ENCODE measurements around the gene CELF1.
"Not testable (repeated sequence)": the region's sequence is repeated elsewhere in the genome, so short reads cannot be mapped to it uniquely, and the experiment has no call there.

The CELF1 gene

DNA sequence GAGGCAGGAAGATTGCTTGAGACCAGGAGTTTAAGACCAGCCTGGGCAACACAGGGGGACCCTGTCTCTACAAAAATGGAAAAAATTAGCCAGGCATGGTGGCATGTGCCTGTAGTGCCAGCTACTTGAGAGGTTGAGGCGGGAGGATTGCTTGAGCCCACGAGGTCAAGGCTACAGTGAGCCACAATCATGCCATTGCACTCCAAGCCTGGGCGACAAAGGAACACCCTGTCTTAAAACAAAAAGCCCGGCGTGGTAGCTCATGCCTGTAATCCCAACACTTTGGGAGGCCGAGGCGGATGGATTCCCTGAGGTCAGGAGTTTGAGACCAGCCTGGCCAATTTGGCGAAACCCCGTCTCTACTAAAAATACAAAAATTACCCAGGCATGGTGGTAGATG lies 22.2 kb downstream of the CELF1 start:
- not testable (repeated sequence) for H3K9me3 ChIP-seq (ENCODE audit: control insufficient read depth in 5 of 5, low read length in 5 of 5); H3K9ac ChIP-seq (ENCODE audit: low read length in 5 of 5); H3K4me3 ChIP-seq (ENCODE audit: low read depth in 1 of 5, low read length in 5 of 5); H3K27me3 ChIP-seq (ENCODE audit: control insufficient read depth in 5 of 5, insufficient read depth in 4 of 5, low read length in 5 of 5); H3K36me3 ChIP-seq (ENCODE audit: control insufficient read depth in 5 of 5, insufficient read depth in 5 of 5, low read length in 5 of 5)
- peaks cover 4 to 35% (median 25%) of the 10 kb centered on the region in 5 donors for H3K4me1 ChIP-seq (ENCODE audit: control insufficient read depth in 5 of 5, insufficient read depth in 5 of 5, low read length in 5 of 5)
- peak overlapping the region; percentile 85 for H3K27ac ChIP-seq (ENCODE audit: low read depth, low read length)

DNA sequence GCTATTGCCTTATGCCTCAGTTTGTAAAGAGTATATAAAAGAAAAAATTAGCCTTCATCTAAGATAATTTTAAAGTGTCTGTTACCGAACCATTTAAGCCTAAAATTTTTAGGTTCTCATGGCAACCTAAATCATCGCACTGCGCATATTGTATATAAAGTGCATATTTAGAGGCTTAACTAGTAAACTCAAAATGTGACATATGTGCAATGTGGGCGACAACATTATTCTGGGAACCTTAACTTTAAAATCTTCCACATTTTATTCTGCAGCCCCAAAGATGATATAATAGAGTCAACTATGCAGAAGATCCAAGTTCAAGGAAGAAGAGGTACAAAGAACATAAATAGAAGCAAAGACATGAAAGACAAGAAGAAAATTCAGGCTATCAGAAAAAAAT lies 23.0 kb downstream of the CELF1 start:
- Histone ChIP-seq H3K36me3 (ENCODE audit: control insufficient read depth in 5 of 5, insufficient read depth in 5 of 5, low read length in 5 of 5) (peaks cover 0 to 2% (median 0%) of the 10 kb centered on the region in 5 donors), H3K9ac (ENCODE audit: low read length in 5 of 5) (peak overlapping the region in 1 of 5 donors; percentile 16), H3K4me3 (ENCODE audit: low read depth in 1 of 5, low read length in 5 of 5) (no peak overlapping the region), H3K27ac (ENCODE audit: low read depth, low read length) (no peak overlapping the region), H3K4me1 (ENCODE audit: control insufficient read depth in 5 of 5, insufficient read depth in 5 of 5, low read length in 5 of 5) (peaks cover 4 to 33% (median 31%) of the 10 kb centered on the region in 5 donors), H3K9me3 (ENCODE audit: control insufficient read depth in 5 of 5, low read length in 5 of 5) (no peaks in the 10 kb centered on the region), H3K27me3 (ENCODE audit: control insufficient read depth in 5 of 5, insufficient read depth in 4 of 5, low read length in 5 of 5) (no peaks in the 10 kb centered on the region)

DNA sequence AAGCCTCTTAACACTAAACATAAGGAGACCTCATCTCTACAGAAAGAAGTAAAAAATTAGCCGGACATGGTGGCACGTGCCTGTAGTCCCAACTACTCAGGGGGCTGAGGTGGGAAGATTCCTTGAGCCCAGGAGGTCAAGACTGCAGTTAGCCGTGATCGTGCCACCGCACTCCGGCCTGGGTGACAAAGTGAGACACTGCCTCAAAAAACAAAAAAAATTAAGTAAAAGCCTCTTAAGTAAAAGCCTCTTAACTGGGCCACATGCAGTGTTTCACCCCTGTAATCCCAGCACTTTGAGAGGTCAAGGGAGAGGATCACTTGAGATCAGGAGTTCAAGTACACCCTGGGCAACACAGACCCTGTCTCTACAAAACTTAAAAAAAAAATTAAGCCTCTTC lies 25.7 kb downstream of the CELF1 start:
- Histone ChIP-seq H3K36me3 (ENCODE audit: control insufficient read depth in 5 of 5, insufficient read depth in 5 of 5, low read length in 5 of 5) (peaks cover 0 to 2% (median 0%) of the 10 kb centered on the region in 5 donors), H3K9ac (ENCODE audit: low read length in 5 of 5) (no peak overlapping the region), H3K4me3 (ENCODE audit: low read depth in 1 of 5, low read length in 5 of 5) (no peak overlapping the region), H3K4me1 (ENCODE audit: control insufficient read depth in 5 of 5, insufficient read depth in 5 of 5, low read length in 5 of 5) (peaks cover 5 to 40% (median 28%) of the 10 kb centered on the region in 5 donors), H3K27ac (ENCODE audit: low read depth, low read length) (peak overlapping the region; percentile 5), H3K27me3 (ENCODE audit: control insufficient read depth in 5 of 5, insufficient read depth in 4 of 5, low read length in 5 of 5) (no peaks in the 10 kb centered on the region), H3K9me3 (ENCODE audit: control insufficient read depth in 5 of 5, low read length in 5 of 5) (no peaks in the 10 kb centered on the region)

DNA sequence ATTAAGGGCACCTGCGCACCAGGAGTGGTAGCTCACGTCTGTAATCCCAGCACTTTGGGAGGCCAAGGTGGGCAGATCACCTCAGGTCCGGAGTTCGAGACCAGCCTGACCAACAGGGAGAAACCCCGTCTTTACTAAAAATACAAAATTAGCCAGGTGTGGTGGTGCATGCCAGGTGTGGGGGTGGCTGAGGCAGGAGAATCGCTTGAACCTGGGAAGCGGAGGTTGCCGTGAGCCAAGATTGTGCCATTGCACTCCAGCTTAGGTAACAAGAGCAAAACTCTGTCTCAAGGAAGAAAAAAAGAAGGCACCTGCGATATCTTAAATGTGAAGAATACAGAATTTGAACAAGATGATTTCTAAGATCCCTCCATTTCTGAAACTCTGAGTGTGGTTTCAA lies 26.9 kb downstream of the CELF1 start:
- not testable (repeated sequence) for H3K27me3 ChIP-seq (ENCODE audit: control insufficient read depth in 5 of 5, insufficient read depth in 4 of 5, low read length in 5 of 5); H3K9me3 ChIP-seq (ENCODE audit: control insufficient read depth in 5 of 5, low read length in 5 of 5); H3K4me3 ChIP-seq (ENCODE audit: low read depth in 1 of 5, low read length in 5 of 5); H3K36me3 ChIP-seq (ENCODE audit: control insufficient read depth in 5 of 5, insufficient read depth in 5 of 5, low read length in 5 of 5)
- Histone ChIP-seq H3K9ac (ENCODE audit: low read length in 5 of 5) (peak overlapping the region in 1 of 5 donors; percentile 8), H3K4me1 (ENCODE audit: control insufficient read depth in 5 of 5, insufficient read depth in 5 of 5, low read length in 5 of 5) (peaks cover 5 to 43% (median 29%) of the 10 kb centered on the region in 5 donors), H3K27ac (ENCODE audit: low read depth, low read length) (peak overlapping the region; percentile 86)

DNA sequence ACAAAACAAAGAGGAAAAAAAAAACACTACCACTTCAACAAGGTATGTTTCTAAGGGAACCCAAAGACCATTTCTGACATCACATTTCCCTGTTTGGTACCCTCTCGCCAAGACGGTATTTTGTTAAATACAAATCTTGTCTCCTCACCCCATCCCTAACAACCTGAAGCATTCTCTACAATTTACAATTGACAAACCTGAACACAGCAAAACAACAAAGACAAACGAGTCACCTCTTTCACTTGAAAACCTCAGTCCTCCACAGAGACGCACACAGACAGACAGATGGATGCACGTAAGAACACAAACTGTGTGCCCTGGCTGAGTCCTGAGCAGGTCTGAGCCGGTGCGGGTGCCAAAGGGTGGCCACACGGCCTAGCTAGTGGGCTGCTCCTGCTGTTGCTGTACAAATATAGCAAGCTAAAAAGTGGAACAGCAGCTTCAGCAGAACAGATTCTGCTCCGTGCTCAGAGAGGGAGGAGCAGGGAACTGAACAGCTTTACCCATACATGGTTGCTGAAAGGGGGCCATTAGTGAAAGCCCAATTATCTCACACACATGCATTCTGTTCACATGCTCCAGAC lies 28.5 kb downstream of the CELF1 start:
- Histone ChIP-seq H3K4me3 (ENCODE audit: low read depth in 1 of 5, low read length in 5 of 5) (peak overlapping the region in 1 of 5 donors; percentile 28), H3K4me1 (ENCODE audit: control insufficient read depth in 5 of 5, insufficient read depth in 5 of 5, low read length in 5 of 5) (peaks cover 5 to 46% (median 31%) of the 10 kb centered on the region in 5 donors), H3K27ac (ENCODE audit: low read depth, low read length) (peak overlapping the region; percentile 86), H3K9me3 (ENCODE audit: control insufficient read depth in 5 of 5, low read length in 5 of 5) (no peaks in the 10 kb centered on the region), H3K27me3 (ENCODE audit: control insufficient read depth in 5 of 5, insufficient read depth in 4 of 5, low read length in 5 of 5) (no peaks in the 10 kb centered on the region), H3K9ac (ENCODE audit: low read length in 5 of 5) (peak overlapping the region in 4 of 5 donors; percentile 51 to 62 (median 56)), H3K36me3 (ENCODE audit: control insufficient read depth in 5 of 5, insufficient read depth in 5 of 5, low read length in 5 of 5) (no peaks in the 10 kb centered on the region)

DNA sequence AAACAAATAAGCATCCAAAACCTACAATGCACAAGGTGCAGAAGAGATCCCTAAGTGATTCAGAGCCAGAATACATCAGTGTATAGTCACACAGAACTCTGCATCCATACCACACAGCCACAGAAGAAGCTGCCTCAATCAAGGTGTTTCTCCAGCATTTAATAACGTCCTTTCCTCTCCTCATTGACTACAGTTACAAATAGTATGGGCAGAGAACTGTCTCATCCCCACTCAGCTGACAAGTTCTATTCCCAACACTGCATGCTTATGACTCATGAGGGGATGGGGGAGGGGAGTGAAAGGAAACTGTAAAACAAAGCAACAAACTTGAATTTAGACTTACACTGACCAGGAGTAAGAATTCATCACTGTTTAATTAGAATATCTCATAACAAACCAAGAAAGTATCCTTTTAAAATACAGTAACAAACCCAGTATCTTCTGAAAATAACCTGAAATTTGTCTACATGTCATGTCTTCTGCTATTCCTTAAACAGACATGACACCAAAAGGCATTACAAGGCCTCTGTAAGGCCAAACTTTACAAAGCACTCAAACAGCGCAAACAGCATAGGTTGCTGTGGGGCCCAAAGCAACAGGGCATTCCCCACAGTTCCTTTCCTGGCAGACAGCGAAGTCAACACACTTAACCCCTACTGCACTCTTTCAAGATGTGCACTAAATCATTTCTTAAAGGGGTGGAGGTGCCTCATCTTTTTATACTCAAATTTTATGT lies 29.3 kb downstream of the CELF1 start:
- Histone ChIP-seq H3K27ac (ENCODE audit: low read depth, low read length) (peak overlapping the region; percentile 86), H3K4me3 (ENCODE audit: low read depth in 1 of 5, low read length in 5 of 5) (no peak overlapping the region), H3K36me3 (ENCODE audit: control insufficient read depth in 5 of 5, insufficient read depth in 5 of 5, low read length in 5 of 5) (no peaks in the 10 kb centered on the region), H3K27me3 (ENCODE audit: control insufficient read depth in 5 of 5, insufficient read depth in 4 of 5, low read length in 5 of 5) (no peaks in the 10 kb centered on the region), H3K4me1 (ENCODE audit: control insufficient read depth in 5 of 5, insufficient read depth in 5 of 5, low read length in 5 of 5) (peaks cover 5 to 47% (median 35%) of the 10 kb centered on the region in 5 donors), H3K9ac (ENCODE audit: low read length in 5 of 5) (peak overlapping the region in 4 of 5 donors; percentile 51 to 62 (median 58)), H3K9me3 (ENCODE audit: control insufficient read depth in 5 of 5, low read length in 5 of 5) (no peaks in the 10 kb centered on the region)

DNA sequence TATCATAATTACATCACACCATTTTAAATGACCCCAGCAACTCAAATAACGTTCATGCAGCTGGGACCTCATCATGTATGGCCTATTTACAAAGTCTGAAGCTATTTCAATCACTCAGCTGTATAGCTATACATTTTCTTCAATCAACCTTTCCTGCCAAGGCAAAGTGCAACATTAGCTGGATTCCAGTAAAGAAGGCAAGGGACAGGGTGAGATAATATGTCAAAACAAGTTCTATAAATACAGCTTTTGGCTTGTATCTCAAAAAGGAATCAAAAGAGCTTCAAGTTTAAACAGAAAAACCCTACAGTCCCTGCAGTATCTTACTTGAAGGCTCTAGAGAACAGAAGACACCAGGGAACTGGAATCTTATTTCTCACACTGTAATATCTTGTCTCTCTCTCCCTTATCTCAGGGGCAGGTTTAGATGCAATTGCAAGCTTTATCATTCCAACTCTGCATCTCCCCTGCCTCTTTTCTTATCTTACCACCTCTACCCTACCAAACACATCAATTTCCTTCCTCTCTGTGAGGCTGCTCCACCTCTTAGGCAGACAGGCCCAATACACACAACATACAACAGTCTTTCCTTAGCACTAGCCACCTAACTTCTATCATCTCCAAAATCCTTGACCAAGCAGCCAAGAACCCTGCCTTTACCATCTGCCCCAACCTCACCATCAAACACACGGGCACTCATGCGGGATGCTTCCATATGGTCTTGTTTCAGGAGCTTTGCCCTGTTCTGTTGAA lies 34.5 kb downstream of the CELF1 start:
- H3K9me3 ChIP-seq (ENCODE audit: control insufficient read depth in 5 of 5, low read length in 5 of 5), result no peaks in the 10 kb centered on the region
- no peak overlapping the region for H3K4me3 ChIP-seq (ENCODE audit: low read depth in 1 of 5, low read length in 5 of 5)
- H3K9ac ChIP-seq (ENCODE audit: low read length in 5 of 5), result peak overlapping the region in 1 of 5 donors; percentile 7
- H3K4me1 ChIP-seq (ENCODE audit: control insufficient read depth in 5 of 5, insufficient read depth in 5 of 5, low read length in 5 of 5), result peaks cover 4 to 69% (median 66%) of the 10 kb centered on the region in 5 donors
- no peaks in the 10 kb centered on the region for H3K27me3 ChIP-seq (ENCODE audit: control insufficient read depth in 5 of 5, insufficient read depth in 4 of 5, low read length in 5 of 5)
- no peak overlapping the region for H3K27ac ChIP-seq (ENCODE audit: low read depth, low read length)
- no peaks in the 10 kb centered on the region for H3K36me3 ChIP-seq (ENCODE audit: control insufficient read depth in 5 of 5, insufficient read depth in 5 of 5, low read length in 5 of 5)

DNA sequence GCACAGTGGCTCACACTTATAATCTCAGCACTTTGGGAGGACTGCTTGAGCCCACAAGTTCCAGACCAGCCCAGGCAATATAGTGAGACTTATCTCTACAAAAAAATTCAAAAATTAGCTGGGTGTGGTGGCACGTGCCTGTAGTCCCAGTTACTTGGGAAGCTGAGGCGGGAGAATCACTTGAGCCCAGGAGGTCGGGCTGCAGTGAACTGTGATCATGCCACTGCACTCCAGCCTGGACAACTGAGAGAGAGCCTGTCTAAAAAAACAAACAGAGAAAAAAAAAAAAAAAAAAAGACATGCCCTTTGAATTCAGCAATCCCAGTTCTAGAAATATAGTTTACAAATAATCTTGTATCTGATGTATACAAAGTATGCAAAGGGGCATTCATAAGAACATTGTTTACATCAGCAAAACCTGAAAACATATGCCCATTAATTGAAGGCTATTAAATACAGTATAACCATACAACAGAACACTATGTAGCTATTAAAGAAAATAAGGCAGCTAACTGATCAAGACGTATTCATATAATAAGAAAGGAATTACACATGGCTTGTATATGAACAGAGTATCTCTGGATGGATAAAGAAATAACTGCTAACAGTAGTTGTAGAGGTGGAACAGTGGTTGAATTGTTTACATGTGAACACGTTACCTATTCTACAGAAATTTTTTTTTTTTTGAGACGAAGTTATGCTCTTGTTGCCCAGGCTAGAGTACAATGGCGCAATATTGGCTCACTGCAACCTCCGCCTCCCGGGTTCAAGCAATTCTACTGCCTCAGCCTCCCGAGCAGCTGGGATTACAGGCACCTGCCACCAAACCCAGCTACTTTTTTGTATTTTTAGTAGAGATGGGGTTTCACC lies 35.7 kb downstream of the CELF1 start:
- peaks cover 4 to 67% (median 61%) of the 10 kb centered on the region in 5 donors for H3K4me1 ChIP-seq (ENCODE audit: control insufficient read depth in 5 of 5, insufficient read depth in 5 of 5, low read length in 5 of 5)
- peak overlapping the region in 1 of 5 donors; percentile 30 for H3K9ac ChIP-seq (ENCODE audit: low read length in 5 of 5)
- H3K27me3 ChIP-seq (ENCODE audit: control insufficient read depth in 5 of 5, insufficient read depth in 4 of 5, low read length in 5 of 5), result no peaks in the 10 kb centered on the region
- no peaks in the 10 kb centered on the region for H3K36me3 ChIP-seq (ENCODE audit: control insufficient read depth in 5 of 5, insufficient read depth in 5 of 5, low read length in 5 of 5)
- H3K27ac ChIP-seq (ENCODE audit: low read depth, low read length), result no peak overlapping the region
- no peak overlapping the region for H3K4me3 ChIP-seq (ENCODE audit: low read depth in 1 of 5, low read length in 5 of 5)
- no peaks in the 10 kb centered on the region for H3K9me3 ChIP-seq (ENCODE audit: control insufficient read depth in 5 of 5, low read length in 5 of 5)

DNA sequence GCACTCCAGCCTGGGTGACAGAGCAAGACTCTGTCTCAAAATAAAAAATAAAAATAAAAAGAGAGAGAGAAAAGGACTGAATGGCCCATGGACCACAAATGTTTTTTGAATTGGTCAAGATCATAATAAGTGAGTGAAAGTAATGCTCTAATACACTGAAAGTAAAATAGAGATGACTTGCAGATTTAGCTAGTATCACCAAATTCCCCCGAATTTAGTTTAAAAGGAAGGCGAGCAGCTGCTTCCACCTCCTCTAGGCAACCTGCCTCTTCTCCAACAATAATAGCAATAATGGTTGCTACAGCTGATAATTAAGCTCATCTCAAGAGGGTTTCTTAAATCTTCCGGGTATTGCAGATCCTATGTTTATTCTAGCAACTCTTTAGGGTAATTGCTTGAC lies 36.8 kb downstream of the CELF1 start:
- H3K4me1 ChIP-seq (ENCODE audit: control insufficient read depth in 5 of 5, insufficient read depth in 5 of 5, low read length in 5 of 5), result peaks cover 6 to 73% (median 64%) of the 10 kb centered on the region in 5 donors

More for the DNA sequence above, 36.8 kb downstream of the CELF1 start:
- no peak overlapping the region for H3K9ac ChIP-seq (ENCODE audit: low read length in 5 of 5)
- H3K27ac ChIP-seq (ENCODE audit: low read depth, low read length), result peak overlapping the region; percentile 70
- no peaks in the 10 kb centered on the region for H3K27me3 ChIP-seq (ENCODE audit: control insufficient read depth in 5 of 5, insufficient read depth in 4 of 5, low read length in 5 of 5)
- H3K4me3 ChIP-seq (ENCODE audit: low read depth in 1 of 5, low read length in 5 of 5), result no peak overlapping the region
- no peaks in the 10 kb centered on the region for H3K9me3 ChIP-seq (ENCODE audit: control insufficient read depth in 5 of 5, low read length in 5 of 5)
- H3K36me3 ChIP-seq (ENCODE audit: control insufficient read depth in 5 of 5, insufficient read depth in 5 of 5, low read length in 5 of 5), result no peaks in the 10 kb centered on the region
